HepG2 (cell line): ENCODE data around the gene MARK4. TPM values are rescaled to one million over a fixed set of nuclear protein-coding genes. Genes with fewer than 3 reads are reported as not detected.
A peak's percentile ranks its signal among the peaks of the same experiment; 100 is the strongest.

ENCODE experiments used
- ATAC-seq: fragments of 200-7000 bp; cut with Tn5 transposase; 3 replicates; pipeline ENCODE4 v1.9.1; 2020; ENCODE audit warnings: mild to moderate bottlenecking, moderate library complexity
- BruUV-seq: library from RNA; stranded (reverse); fragments of 400-500 nt; replicated peaks from 2 replicates; lab custom pipeline; 2021; lab: Mats Ljungman, UMichigan
- CTCF ChIA-PET: fragments of 300-600 bp; formaldehyde crosslinking; extraction: SDS; loops from one replicate; lab custom pipeline; 2021; ENCODE audit warnings: low total read pairs, inconsistent platforms, low intra/inter-chr PET ratio; lab: Yijun Ruan, JAX
- POLR2A ChIA-PET: fragments of 350-600 bp; sonication (Branson Sonifier 250); formaldehyde crosslinking; loops from one replicate; lab custom pipeline; 2020; ENCODE audit warnings: antibody characterized with exemption, inconsistent platforms; lab: Yijun Ruan, JAX
- DNase-seq: peaks from one replicate; pipeline ENCODE4 v3.0.0-alpha.2; 2015; ENCODE audit warnings: low spot score
- FAIRE-seq: peaks from 3 replicates; lab custom pipeline; 2011; peaks lifted over from hg19 to GRCh38; lab: Jason Lieb, UNC
- H2AFZ ChIP-seq: one replicate; pipeline ENCODE4 v1.6.1; 2011; ENCODE audit warnings: low read length, inconsistent platforms
- H3K27ac ChIP-seq: fragments of 300-600 bp; 3 replicates; pipeline ENCODE4 v1.8.0; 2011; ENCODE audit warnings: mixed run types, mild to moderate bottlenecking, mixed read lengths, low read length, inconsistent platforms; ENCODE audit not compliant: insufficient read depth; ENCODE audit errors: extremely low read length
- H3K27me3 ChIP-seq, 2 experiments: fragments of 200-600 bp in 1 of 2; 2 replicates in 1 of 2; 3 replicates in 1 of 2; pipeline versions ENCODE4 v1.6.0 to v1.8.0; 2011; ENCODE audit warnings: low read length in 2 of 2, mild to moderate bottlenecking in 2 of 2, moderate library complexity in 2 of 2, inconsistent platforms in 1 of 2; ENCODE audit not compliant: insufficient read depth in 2 of 2, control insufficient read depth in 1 of 2
- H3K36me3 ChIP-seq, 2 experiments: fragments of 200-600 bp in 1 of 2; replicated peaks in 1 of 2; 2 replicates in 1 of 2; 3 replicates in 1 of 2; pipeline versions ENCODE4 v1.5.1 to v1.8.0; 2011; ENCODE audit warnings: low read length in 2 of 2, inconsistent platforms in 1 of 2; ENCODE audit not compliant: insufficient read depth in 2 of 2, control insufficient read depth in 1 of 2
- H3K4me1 ChIP-seq: 2 replicates; pipeline ENCODE4 v1.5.1; 2012; ENCODE audit warnings: low read length, inconsistent platforms; ENCODE audit not compliant: insufficient read depth
- H3K4me2 ChIP-seq: 2 replicates; pipeline ENCODE4 v1.6.0; 2011; ENCODE audit warnings: low read depth, low read length, inconsistent platforms
- H3K4me3 ChIP-seq, 3 experiments: fragments of 200-600 bp in 1 of 3; sonication (generic), shearing (Covaris generic) in 1 of 3; replicated peaks in 1 of 3; 2 replicates each; pipeline ENCODE4 v1.5.1; 2011 to 2016; ENCODE audit warnings: low read length in 3 of 3, inconsistent platforms in 2 of 3, low read depth in 2 of 3, mild to moderate bottlenecking in 2 of 3, control low read depth in 1 of 3, mixed read lengths in 1 of 3; ENCODE audit not compliant: insufficient read depth in 1 of 3
- H3K79me2 ChIP-seq: one replicate; pipeline ENCODE4 v1.6.1; 2011; ENCODE audit warnings: low read length, inconsistent platforms; ENCODE audit not compliant: insufficient read depth
- H3K9ac ChIP-seq: 2 replicates; pipeline ENCODE4 v1.6.0; 2011; ENCODE audit warnings: mild to moderate bottlenecking, low read depth, low read length, inconsistent platforms; ENCODE audit not compliant: insufficient read depth
- H3K9me3 ChIP-seq: 2 replicates; pipeline ENCODE4 v1.5.1; 2012; ENCODE audit warnings: mild to moderate bottlenecking, low read length
- H4K20me1 ChIP-seq: 2 replicates; pipeline ENCODE4 v1.6.0; 2011; ENCODE audit warnings: inconsistent platforms, mild to moderate bottlenecking, low read length, moderate library complexity; ENCODE audit not compliant: insufficient read depth
- CSRNP2 ChIP-seq: sonication (generic); formaldehyde crosslinking; conservative IDR thresholded peaks from 2 replicates; pipeline ENCODE4 v1.8.0; 2022; ENCODE audit warnings: low read depth, missing genetic modification reagents
- DBP ChIP-seq: sonication (generic); formaldehyde crosslinking; IDR thresholded peaks from 2 replicates; pipeline ENCODE4 v1.4.0; 2020; ENCODE audit warnings: missing genetic modification reagents; ENCODE audit errors: not compliant biosample characterization
- JUNB ChIP-seq: sonication (generic); formaldehyde crosslinking; IDR thresholded peaks from 2 replicates; pipeline ENCODE4 v1.8.0; 2022; ENCODE audit warnings: missing genetic modification reagents, mild to moderate bottlenecking, borderline replicate concordance
- LBX2 ChIP-seq: sonication (generic); formaldehyde crosslinking; IDR thresholded peaks from 2 replicates; pipeline ENCODE4 v1.5.0; 2020; ENCODE audit warnings: missing genetic modification reagents, mild to moderate bottlenecking, borderline replicate concordance
- MBD4 ChIP-seq: IDR thresholded peaks from 2 replicates; pipeline ENCODE4 v1.6.1; 2012; ENCODE audit warnings: low read length, inconsistent platforms, borderline replicate concordance
- SMYD3 ChIP-seq: sonication (generic); formaldehyde crosslinking; IDR thresholded peaks from 2 replicates; pipeline ENCODE4 v1.8.1; 2023; ENCODE audit warnings: mild to moderate bottlenecking, missing genetic modification reagents
- TBX2 ChIP-seq: sonication (generic); formaldehyde crosslinking; IDR thresholded peaks from 2 replicates; pipeline ENCODE4 v1.5.0; 2020; ENCODE audit warnings: missing genetic modification reagents, mild to moderate bottlenecking, borderline replicate concordance
- TCF7L2 ChIP-seq: IDR thresholded peaks from 2 replicates; pipeline ENCODE4 v1.6.1; 2011; ENCODE audit warnings: mild to moderate bottlenecking, low read depth, low read length, moderate library complexity
- ZNF180 ChIP-seq: sonication (generic); formaldehyde crosslinking; IDR thresholded peaks from 2 replicates; pipeline ENCODE4 v1.4.0; 2020; ENCODE audit warnings: low read depth, missing genetic modification reagents, borderline replicate concordance
- ZNF3 ChIP-seq: IDR thresholded peaks from 2 replicates; pipeline ENCODE4 v1.7.0; 2017; ENCODE audit warnings: inconsistent platforms
- ZNF451 ChIP-seq: sonication (generic); formaldehyde crosslinking; IDR thresholded peaks from 2 replicates; pipeline ENCODE4 v1.5.0; 2020; ENCODE audit warnings: mild to moderate bottlenecking, missing genetic modification reagents
- ZNF503 ChIP-seq: sonication (generic); formaldehyde crosslinking; IDR thresholded peaks from 2 replicates; pipeline ENCODE4 v1.4.0; 2020; ENCODE audit warnings: missing genetic modification reagents
- ZNF577 ChIP-seq: sonication (generic); formaldehyde crosslinking; IDR thresholded peaks from 2 replicates; pipeline ENCODE4 v1.4.0; 2020; ENCODE audit warnings: mild to moderate bottlenecking, low read depth, missing genetic modification reagents, borderline replicate concordance
- ZNF629 ChIP-seq: sonication (generic); formaldehyde crosslinking; conservative IDR thresholded peaks from 2 replicates; pipeline ENCODE4 v1.5.0; 2020; ENCODE audit warnings: missing genetic modification reagents
- ZNF674 ChIP-seq: sonication (generic); formaldehyde crosslinking; IDR thresholded peaks from 2 replicates; pipeline ENCODE4 v1.5.0; 2020; ENCODE audit warnings: low read depth, mild to moderate bottlenecking, missing genetic modification reagents
- WGBS: methylation state at CpG from one replicate; pipeline ENCODE4 v1.1.6; 2017; ENCODE audit warnings: low lambda C conversion rate; 5-methylcytosine and 5-hydroxymethylcytosine counted together
- in situ Hi-C: cut with HindIII; loops from 2 replicates; pipeline ENCODE4 v1.10.0; 2017; ENCODE audit warnings: low pct_unique_long_range_greater_than_20kb; ENCODE audit not compliant: extremely low pct_ligation_motif_present
- intact Hi-C: fragments of 100-400 bp; cut with micrococcal nuclease; formaldehyde crosslinking; loops from one replicate; pipeline ENCODE4 v1.10.0; 2022; ENCODE audit not compliant: unreplicated experiment
- polyA plus RNA-seq, 8 experiments: library from polyadenylated mRNA; depleted of rRNA in 3 of 8; stranded (reverse) in 7 of 8; unstranded in 1 of 8; fragments of >200 nt; fragmentation: Illumina TruSeq in 4 of 8; extraction: Trizol in 4 of 8; gene quantifications; 2 replicates each; pipeline versions ENCODE4 v1.2.1 to v1.2.3, GENCODE V29; 2011 to 2016; ENCODE audit warnings: low read depth in 4 of 8, missing spikeins in 1 of 8, mixed read lengths in 1 of 8; ENCODE audit not compliant: insufficient read depth in 1 of 8
- total RNA-seq, 5 experiments: library from RNA; depleted of rRNA; stranded (reverse); fragments of >200 nt; fragmentation: Illumina TruSeq; extraction: Trizol; gene quantifications; 2 replicates each; pipeline ENCODE4 v1.2.3, GENCODE V29; 2016; ENCODE audit warnings: low read depth in 1 of 5
- TF ChIP-seq, protein P1 (sequence below): IDR thresholded peaks from 2 replicates; pipeline ENCODE4 v1.6.1; 2016
- TF ChIP-seq, protein P2 (sequence below): fragments of 450-650 bp; IDR thresholded peaks from 2 replicates; pipeline ENCODE4 v1.6.1; 2017

MARK4 gene
- total and polyA plus RNA-seq, 2 of the 13 experiments (the other 11 are each of a cell fraction or from before 2014, with no cell fraction given) = 7.0 to 12.2 TPM

GRCh38 chr19:45279587-45280192 lies 28.6 kb downstream of the MARK4 start:
- ATAC-seq (peak; percentile 74), FAIRE-seq (no peak), DNase-seq (peak; percentile 53)
- Histone ChIP-seq H3K79me2 (no peaks in the 10 kb centered on the region), H2AFZ (no peak overlapping the region), H4K20me1 (no peaks in the 10 kb centered on the region), H3K36me3 (peaks cover 11 to 21% of the 10 kb centered on the region in 2 experiments; a peak in 4 of 5 replicates), H3K4me3 (no peak overlapping the region), H3K27ac (no peak overlapping the region), H3K4me1 (peaks cover 38% of the 10 kb centered on the region), H3K9me3 (no peaks in the 10 kb centered on the region), H3K4me2 (no peak overlapping the region), H3K9ac (no peak overlapping the region), H3K27me3 (no peaks in the 10 kb centered on the region)
- in situ Hi-C loops = no loop called here
- intact Hi-C loops = no loop called here
- CTCF ChIA-PET = no interaction called here
- POLR2A ChIA-PET = no interaction called here
- WGBS = 68% methylated on average over 3 of the region's 3 CpGs
- BruUV-seq = no TSS peak
- TF ChIP-seq DBP (CRISPR knock-in tag) (no peak), SMYD3 (CRISPR knock-in tag) (no peak), ZNF180 (CRISPR knock-in tag) (no peak), ZNF577 (CRISPR knock-in tag) (no peak), TBX2 (CRISPR knock-in tag) (peak; percentile 15; the same call in 1 of the 2 replicates), ZNF629 (CRISPR knock-in tag) (0 out of 2 replicates have a peak, but pooled peaks have one; percentile 15), ZNF3 (CRISPR knock-in tag) (no peak), LBX2 (no peak), TCF7L2 (no peak), JUNB (CRISPR knock-in tag) (no peak), MBD4 (no peak), ZNF503 (CRISPR knock-in tag) (no peak), ZNF451 (CRISPR knock-in tag) (no peak), ZNF674 (no peak), CSRNP2 (CRISPR knock-in tag) (no peak)
- TF ChIP-seq, protein P1, sequence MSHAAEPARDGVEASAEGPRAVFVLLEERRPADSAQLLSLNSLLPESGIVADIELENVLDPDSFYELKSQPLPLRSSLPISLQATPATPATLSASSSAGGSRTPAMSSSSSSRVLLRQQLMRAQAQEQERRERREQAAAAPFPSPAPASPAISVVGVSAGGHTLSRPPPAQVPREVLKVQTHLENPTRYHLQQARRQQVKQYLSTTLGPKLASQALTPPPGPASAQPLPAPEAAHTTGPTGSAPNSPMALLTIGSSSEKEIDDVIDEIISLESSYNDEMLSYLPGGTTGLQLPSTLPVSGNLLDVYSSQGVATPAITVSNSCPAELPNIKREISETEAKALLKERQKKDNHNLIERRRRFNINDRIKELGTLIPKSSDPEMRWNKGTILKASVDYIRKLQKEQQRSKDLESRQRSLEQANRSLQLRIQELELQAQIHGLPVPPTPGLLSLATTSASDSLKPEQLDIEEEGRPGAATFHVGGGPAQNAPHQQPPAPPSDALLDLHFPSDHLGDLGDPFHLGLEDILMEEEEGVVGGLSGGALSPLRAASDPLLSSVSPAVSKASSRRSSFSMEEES = peak; percentile 60; the same call in 1 of the 2 replicates
- TF ChIP-seq, protein P2, sequence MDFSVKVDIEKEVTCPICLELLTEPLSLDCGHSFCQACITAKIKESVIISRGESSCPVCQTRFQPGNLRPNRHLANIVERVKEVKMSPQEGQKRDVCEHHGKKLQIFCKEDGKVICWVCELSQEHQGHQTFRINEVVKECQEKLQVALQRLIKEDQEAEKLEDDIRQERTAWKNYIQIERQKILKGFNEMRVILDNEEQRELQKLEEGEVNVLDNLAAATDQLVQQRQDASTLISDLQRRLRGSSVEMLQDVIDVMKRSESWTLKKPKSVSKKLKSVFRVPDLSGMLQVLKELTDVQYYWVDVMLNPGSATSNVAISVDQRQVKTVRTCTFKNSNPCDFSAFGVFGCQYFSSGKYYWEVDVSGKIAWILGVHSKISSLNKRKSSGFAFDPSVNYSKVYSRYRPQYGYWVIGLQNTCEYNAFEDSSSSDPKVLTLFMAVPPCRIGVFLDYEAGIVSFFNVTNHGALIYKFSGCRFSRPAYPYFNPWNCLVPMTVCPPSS = no peak
